Colonic mucosa (tissue), 4 donors: ENCODE results near the gene ACP7. TPM values are rescaled to one million over a fixed set of nuclear protein-coding genes. Genes with fewer than 3 reads are reported as not detected.
"Not testable (repeated sequence)": the region's sequence is repeated elsewhere in the genome, so short reads cannot be mapped to it uniquely, and the experiment has no call there.

Source experiments
- DNase-seq: peaks from one replicate; pipeline ENCODE4 v3.0.0-alpha.2; 2020
- H3K27ac ChIP-seq: fragments of 200-600 bp; one replicate; pipeline ENCODE4 v1.8.0; 2021
- H3K27me3 ChIP-seq: fragments of 200-600 bp; one replicate; pipeline ENCODE4 v1.8.0; 2021
- H3K36me3 ChIP-seq: fragments of 200-600 bp; one replicate; pipeline ENCODE4 v1.8.0; 2021
- H3K4me1 ChIP-seq: fragments of 200-600 bp; one replicate; pipeline ENCODE4 v1.8.0; 2021; ENCODE audit warnings: mild to moderate bottlenecking
- H3K4me3 ChIP-seq: fragments of 200-600 bp; one replicate; pipeline ENCODE4 v1.8.0; 2021
- H3K9ac ChIP-seq, 2 donors: one replicate each; pipeline ENCODE4 v1.7.0; 2013; ENCODE audit warnings: control low read depth in 2 of 2, low read depth in 2 of 2, low read length in 2 of 2
- H3K9me3 ChIP-seq: fragments of 200-600 bp; one replicate; pipeline ENCODE4 v1.8.0; 2021
- CTCF ChIP-seq: fragments of 200-600 bp; IDR thresholded peaks from one replicate; pipeline ENCODE4 v1.8.0; 2022; ENCODE audit warnings: antibody characterized with exemption, mild to moderate bottlenecking
- intact Hi-C: fragments of 100-400 bp; cut with DNase I; formaldehyde crosslinking; loops from one replicate; pipeline ENCODE4 v1.14.1; 2022
- total RNA-seq, 2 donors: library from RNA; stranded (reverse); fragmentation: NEBNext Ultra II Directional in 1 of 2; extraction: Animal tissue kit (Norgen Biotek cat#: 25700) in 1 of 2; gene quantifications; one replicate each; pipeline ENCODE4 v1.2.1, GENCODE V29; 2021
- donor health status: healthy.
- donor health status: DM: no; HTN: no; CAD: no.
- donor health status: DM: no; HTN: no; CAD: no.

Gene ACP7
- total RNA-seq, 2 donors from 2014 or later: not detected

- no peak overlapping the region for H3K9ac ChIP-seq
- no peak for DNase-seq
- no peaks in the 10 kb centered on the region for H3K36me3 ChIP-seq
- no peaks in the 10 kb centered on the region for H3K27me3 ChIP-seq
- no peaks in the 10 kb centered on the region for H3K9me3 ChIP-seq
- no peak overlapping the region for H3K4me3 ChIP-seq
- no peak overlapping the region for H3K27ac ChIP-seq
- intact Hi-C loops: no loop called here
- no peak for TF ChIP-seq CTCF
- H3K4me1 ChIP-seq: peaks cover 17% of the 10 kb centered on the region
These were observed 55.8 kb downstream of the ACP7 start for GRCh38 chr19:39139971-39140453.

- TF ChIP-seq CTCF: no peak
These were observed 56.4 kb downstream of the ACP7 start for GRCh38 chr19:39140594-39140993.

GRCh38 chr19:39141929-39142328 lies 57.8 kb downstream of the ACP7 start:
- Histone ChIP-seq H3K27ac (no peak overlapping the region), H3K4me3 (no peak overlapping the region), H3K36me3 (no peaks in the 10 kb centered on the region), H3K9me3 (no peaks in the 10 kb centered on the region), H3K27me3 (no peaks in the 10 kb centered on the region), H3K4me1 (peaks cover 25% of the 10 kb centered on the region), H3K9ac (no peak overlapping the region)
- intact Hi-C loops: no loop called here
- DNase-seq: no peak
- no peak for TF ChIP-seq CTCF

More at GRCh38 chr19:39140594-39140993, 56.4 kb downstream of the ACP7 start:
- DNase-seq: no peak
- Histone ChIP-seq H3K36me3 (no peaks in the 10 kb centered on the region), H3K4me3 (no peak overlapping the region), H3K27ac (no peak overlapping the region), H3K4me1 (peaks cover 22% of the 10 kb centered on the region), H3K9ac (no peak overlapping the region), H3K9me3 (no peaks in the 10 kb centered on the region), H3K27me3 (no peaks in the 10 kb centered on the region)
- intact Hi-C loops: no loop called here

- Histone ChIP-seq H3K9ac (no peak overlapping the region), H3K4me1 (peaks cover 25% of the 10 kb centered on the region), H3K27me3 (no peaks in the 10 kb centered on the region), H3K9me3 (no peaks in the 10 kb centered on the region), H3K4me3 (no peak overlapping the region), H3K36me3 (no peaks in the 10 kb centered on the region), H3K27ac (no peak overlapping the region)
- intact Hi-C loops: no loop called here
- no peak for DNase-seq
- TF ChIP-seq CTCF: no peak
These were observed 58.5 kb downstream of the ACP7 start for GRCh38 chr19:39142630-39143029.

DNA sequence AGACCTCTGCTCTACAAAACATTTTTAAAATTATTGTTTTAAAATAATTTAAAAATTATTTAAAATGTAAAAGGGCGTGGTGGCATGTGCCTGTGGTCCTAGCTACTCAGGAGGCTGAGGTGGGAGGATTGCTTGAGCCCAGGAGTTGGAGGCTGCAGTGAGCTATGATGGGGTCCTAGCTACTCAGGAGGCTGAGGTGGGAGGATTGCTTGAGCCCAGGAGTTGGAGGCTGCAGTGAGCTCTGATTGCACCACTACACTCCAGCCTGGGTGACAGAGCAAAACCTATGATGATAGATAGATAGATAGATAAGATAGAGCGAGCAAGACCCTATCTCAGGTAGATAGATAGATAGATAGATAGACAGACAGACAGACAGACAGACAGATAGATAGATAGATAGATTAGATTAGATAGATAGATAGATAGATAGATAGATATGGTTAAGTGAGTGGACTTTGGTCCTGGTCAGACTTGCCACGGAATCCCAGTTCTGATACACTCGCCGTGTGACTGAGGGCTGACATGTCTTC lies 59.7 kb downstream of the ACP7 start:
- H3K9me3 ChIP-seq, H3K36me3 ChIP-seq, H3K27me3 ChIP-seq, DNase-seq, intact Hi-C loops, H3K4me3 ChIP-seq: not testable (repeated sequence)
- H3K4me1 ChIP-seq: peaks cover 25% of the 10 kb centered on the region
- peak overlapping the region in 1 of 2 donors; percentile 68 for H3K9ac ChIP-seq
- H3K27ac ChIP-seq: peak overlapping the region; percentile 62

GRCh38 chr19:39144290-39145071 lies 60.3 kb downstream of the ACP7 start:
- intact Hi-C loops: no loop called here
- H3K4me3 ChIP-seq: no peak overlapping the region
- peak; percentile 59 for DNase-seq
- peak overlapping the region in 1 of 2 donors; percentile 69 for H3K9ac ChIP-seq
- peak overlapping the region; percentile 62 for H3K27ac ChIP-seq
- peaks cover 25% of the 10 kb centered on the region for H3K4me1 ChIP-seq
- no peaks in the 10 kb centered on the region for H3K27me3 ChIP-seq
- TF ChIP-seq CTCF: no peak
- H3K9me3 ChIP-seq: no peaks in the 10 kb centered on the region
- no peaks in the 10 kb centered on the region for H3K36me3 ChIP-seq
